Endothelial cell of umbilical vein (primary cell): ENCODE results near the gene SS18L1. TPM values are rescaled to one million over a fixed set of nuclear protein-coding genes. Genes with fewer than 3 reads are reported as not detected.

Experiments
- BruUV-seq: library from RNA; stranded (reverse); fragments of 400-500 nt; replicated peaks from 2 replicates; lab custom pipeline; 2021; lab: Mats Ljungman, UMichigan
- CTCF ChIA-PET: fragments of 300-600, 350-600 bp; sonication (Branson Sonifier 250); formaldehyde crosslinking; loops from one replicate; lab custom pipeline; 2021; ENCODE audit warnings: antibody characterized with exemption, inconsistent platforms; lab: Charles Lee
- POLR2A ChIA-PET: fragments of 300-600, 350-600 bp; sonication (Branson Sonifier 250); formaldehyde crosslinking; loops from one replicate; lab custom pipeline; 2021; ENCODE audit warnings: antibody characterized with exemption, inconsistent platforms; lab: Charles Lee
- DNase-seq: peaks from one replicate; pipeline ENCODE4 v3.0.0-alpha.2; 2011; ENCODE audit warnings: low read depth, low spot score
- FAIRE-seq: peaks from 2 replicates; lab custom pipeline; 2011; peaks lifted over from hg19 to GRCh38; lab: Jason Lieb, UNC
- H2AFZ ChIP-seq: 2 replicates; pipeline ENCODE4 v1.6.0; 2012; ENCODE audit warnings: low read depth, low read length, control low read depth, inconsistent platforms
- H3K27ac ChIP-seq: 2 replicates; pipeline ENCODE4 v1.5.1; 2011; ENCODE audit warnings: low read depth, mild to moderate bottlenecking, control low read depth, low read length, moderate library complexity; ENCODE audit not compliant: insufficient read depth
- H3K27me3 ChIP-seq, 2 experiments: 2 replicates each; pipeline versions ENCODE4 v1.6.0 to v1.6.1; 2011; ENCODE audit warnings: low read length in 2 of 2, mixed read lengths in 1 of 2; ENCODE audit not compliant: control insufficient read depth in 2 of 2, insufficient read depth in 2 of 2
- H3K36me3 ChIP-seq, 2 experiments: 2 replicates in 1 of 2; 3 replicates in 1 of 2; pipeline ENCODE4 v1.5.1; 2011; ENCODE audit warnings: low read length in 2 of 2, mild to moderate bottlenecking in 1 of 2, moderate library complexity in 1 of 2; ENCODE audit not compliant: control insufficient read depth in 2 of 2, insufficient read depth in 2 of 2; ENCODE audit errors: extremely low read depth in 1 of 2
- H3K4me1 ChIP-seq: 3 replicates; pipeline ENCODE4 v1.5.1; 2011; ENCODE audit warnings: mild to moderate bottlenecking, low read length; ENCODE audit not compliant: control insufficient read depth, insufficient read depth; ENCODE audit errors: extremely low read depth
- H3K4me2 ChIP-seq: 2 replicates; pipeline ENCODE4 v1.6.1; 2011; ENCODE audit warnings: low read length, control low read depth, mixed read lengths; ENCODE audit not compliant: insufficient read depth
- H3K4me3 ChIP-seq, 3 experiments: fragments of 200-600 bp in 1 of 3; sonication (generic), shearing (Covaris generic) in 1 of 3; replicated peaks in 1 of 3; 2 replicates each; pipeline ENCODE4 v1.5.1; 2011 to 2016; ENCODE audit warnings: control low read depth in 3 of 3, low read length in 3 of 3, mild to moderate bottlenecking in 2 of 3, inconsistent platforms in 1 of 3, low read depth in 1 of 3, moderate library complexity in 1 of 3; ENCODE audit not compliant: insufficient read depth in 1 of 3
- H3K79me2 ChIP-seq: 2 replicates; pipeline ENCODE4 v1.6.0; 2012; ENCODE audit warnings: low read length, inconsistent platforms; ENCODE audit not compliant: control insufficient read depth, insufficient read depth
- H3K9ac ChIP-seq: replicated peaks from 2 replicates; pipeline ENCODE3; 2011; ENCODE audit warnings: low read length, control low read depth; ENCODE audit not compliant: insufficient read depth; ENCODE audit errors: extremely low read depth
- H3K9me1 ChIP-seq: replicated peaks from 3 replicates; pipeline ENCODE4 v1.6.0; 2011; ENCODE audit warnings: mild to moderate bottlenecking, low read length; ENCODE audit not compliant: control insufficient read depth, insufficient read depth; ENCODE audit errors: extremely low read depth
- H3K9me3 ChIP-seq: replicated peaks from 2 replicates; pipeline ENCODE4 v1.5.1; 2012; ENCODE audit warnings: low read length, inconsistent platforms; ENCODE audit not compliant: control insufficient read depth, insufficient read depth
- H4K20me1 ChIP-seq: replicated peaks from 2 replicates; pipeline ENCODE3; 2011; ENCODE audit warnings: mild to moderate bottlenecking, low read length; ENCODE audit not compliant: control insufficient read depth, insufficient read depth; ENCODE audit errors: extremely low read depth
- CTCF ChIP-seq, 2 donors: IDR thresholded peaks; 1 replicate in 1 of 2; 2 replicates in 1 of 2; pipeline ENCODE4 v1.5.1; 2011; ENCODE audit warnings: low read length in 2 of 2, mild to moderate bottlenecking in 2 of 2, moderate library complexity in 2 of 2, control low read depth in 1 of 2, inconsistent platforms in 1 of 2, low read depth in 1 of 2; ENCODE audit not compliant: insufficient read depth in 1 of 2; ENCODE audit errors: extremely low read depth in 1 of 2
- EZH2 ChIP-seq: IDR thresholded peaks from 2 replicates; pipeline ENCODE4 v1.6.1; 2012; ENCODE audit warnings: borderline replicate concordance, low read depth, mild to moderate bottlenecking, moderate library complexity, low read length, inconsistent platforms; ENCODE audit not compliant: severe bottlenecking
- FOS ChIP-seq: IDR thresholded peaks from 2 replicates; pipeline ENCODE4 v1.6.1; 2011; ENCODE audit warnings: mild to moderate bottlenecking, low read length, moderate library complexity, borderline replicate concordance; ENCODE audit not compliant: insufficient read depth
- GATA2 ChIP-seq: IDR thresholded peaks from 2 replicates; pipeline ENCODE4 v1.7.0; 2011; ENCODE audit warnings: low read depth, mild to moderate bottlenecking, moderate library complexity, mixed read lengths, low read length; ENCODE audit not compliant: insufficient read length, insufficient read depth
- JUN ChIP-seq: IDR thresholded peaks from 2 replicates; pipeline ENCODE4 v1.6.1; 2011; ENCODE audit warnings: borderline replicate concordance, low read depth; ENCODE audit not compliant: insufficient read length, insufficient read depth
- MAX ChIP-seq: IDR thresholded peaks from 2 replicates; pipeline ENCODE4 v1.6.1; 2011; ENCODE audit not compliant: insufficient read depth, insufficient read length
- MYC ChIP-seq: IDR thresholded peaks from one replicate; pipeline ENCODE4 v1.6.1; 2011; ENCODE audit warnings: mild to moderate bottlenecking, low read depth, low read length
- POLR2A ChIP-seq: IDR thresholded peaks from 2 replicates; pipeline ENCODE4 v1.6.1; 2012; ENCODE audit warnings: low read depth, mild to moderate bottlenecking, control low read depth, low read length
- POLR2AphosphoS5 ChIP-seq: IDR thresholded peaks from 2 replicates; pipeline ENCODE4 v1.6.1; 2012; ENCODE audit warnings: low read depth, mild to moderate bottlenecking, control low read depth, low read length, moderate library complexity; ENCODE audit not compliant: insufficient read depth
- dilution Hi-C: fragments of 300-500 bp; cut with MboI; formaldehyde crosslinking; loops from one replicate; pipeline ENCODE4 v1.15.0; 2019; ENCODE audit warnings: low sequenced_read_pairs; ENCODE audit not compliant: extremely low pct_ligation_motif_present
- intact Hi-C: fragments of 100-400 bp; cut with micrococcal nuclease; formaldehyde crosslinking; loops from one replicate; pipeline ENCODE4 v1.10.0; 2022
- polyA plus RNA-seq, 4 experiments: library from polyadenylated mRNA; depleted of rRNA in 3 of 4; stranded (reverse) in 3 of 4; unstranded in 1 of 4; fragments of >200 nt; gene quantifications; 2 replicates each; pipeline versions ENCODE4 v1.2.1 to v1.2.3, GENCODE V29; 2011 to 2012; ENCODE audit warnings: missing spikeins in 1 of 4
- total RNA-seq: library from RNA; stranded (reverse); gene quantifications from 2 replicates; pipeline ENCODE4 v1.2.3, GENCODE V29; 2021

The SS18L1 gene
- total and polyA plus RNA-seq, 2 donors (not counting 3 experiments of a cell fraction or from before 2014, with no cell fraction given): 15.4 to 21.7 TPM

- ChIA-PET POLR2A (no interaction called here), CTCF (interaction anchor here (1.2 to 6.1 kb wide), 4 partner anchors 9 to 122 kb away, joined by 4 to 75 read pairs (median 14); no protein-coding TSS in a partner anchor)
- FAIRE-seq (no peak), DNase-seq (no peak)
- BruUV-seq: no TSS peak
- H3K9me3 ChIP-seq: no peaks in the 10 kb centered on the region
- H3K27ac ChIP-seq: no peak overlapping the region
- H3K79me2 ChIP-seq: no peaks in the 10 kb centered on the region
- H3K4me2 ChIP-seq: no peak overlapping the region
- H4K20me1 ChIP-seq: peaks cover 4% of the 10 kb centered on the region
- dilution Hi-C loops: no loop called here
- H3K9me1 ChIP-seq: no peaks in the 10 kb centered on the region
- TF ChIP-seq GATA2: no peak
- TF ChIP-seq EZH2: no peak
- no peak for TF ChIP-seq MAX
- no peak for TF ChIP-seq CTCF (IDR thresholded peaks at IDR 0.05; ENCODE audit: extremely low read depth in 1 of 2, insufficient read depth in 1 of 2, low read depth in 1 of 2, low read length in 2 of 2)
- TF ChIP-seq MYC: no peak
- TF ChIP-seq JUN: no peak
- TF ChIP-seq FOS: no peak
- TF ChIP-seq POLR2AphosphoS5: no peak
- no peak for TF ChIP-seq POLR2A
- intact Hi-C loops: no loop called here
- H3K4me3 ChIP-seq: no peak overlapping the region
- peaks cover 22 to 67% of the 10 kb centered on the region in 2 experiments for H3K36me3 ChIP-seq
- no peaks in the 10 kb centered on the region for H3K27me3 ChIP-seq
- H3K4me1 ChIP-seq: no peaks in the 10 kb centered on the region
- no peak overlapping the region for H2AFZ ChIP-seq
- H3K9ac ChIP-seq: no peak overlapping the region
Measured at GRCh38 chr20:62133051-62133845, 10.3 kb upstream of the SS18L1 start.
